Tibial artery (tissue), 4 donors: Measurements from ENCODE around the gene CEACAM19.

Experiments
- DNase-seq, 2 donors: peaks; one replicate each; pipeline ENCODE4 v3.0.0-alpha.2; 2019
- H3K27ac ChIP-seq, 2 donors: fragments of 200-600 bp; sonication (generic) in 1 of 2; 1 replicate in 1 of 2; 2 replicates in 1 of 2; pipeline ENCODE4 v1.5.1; 2018 to 2019; ENCODE audit warnings: mild to moderate bottlenecking in 1 of 2
- H3K27me3 ChIP-seq, 2 donors: fragments of 200-600 bp; sonication (generic) in 1 of 2; one replicate each; pipeline versions ENCODE4 v1.5.1 to v1.6.0; 2016 to 2019
- H3K36me3 ChIP-seq, 3 donors: fragments of 200-600 bp; sonication (generic) in 2 of 3; one replicate each; pipeline ENCODE4 v1.5.1; 2016 to 2019; ENCODE audit warnings: mild to moderate bottlenecking in 2 of 3
- H3K4me1 ChIP-seq, 4 donors: fragments of 200-600 bp; sonication (generic) in 2 of 4; 1 replicate in 3 of 4; 2 replicates in 1 of 4; pipeline ENCODE4 v1.5.1; 2016 to 2019
- H3K4me3 ChIP-seq, 2 donors: fragments of 200-600 bp; sonication (generic) in 1 of 2; 1 replicate in 1 of 2; 2 replicates in 1 of 2; pipeline ENCODE4 v1.5.1; 2018 to 2019; ENCODE audit warnings: mild to moderate bottlenecking in 2 of 2
- H3K9me3 ChIP-seq, 3 donors: fragments of 200-600 bp; sonication (generic) in 1 of 3; one replicate each; pipeline ENCODE4 v1.5.1; 2016 to 2019
- intact Hi-C: fragments of 100-400 bp; cut with DNase I; formaldehyde crosslinking; loops from one replicate; pipeline ENCODE4 v1.15.0; 2023; ENCODE audit warnings: low total_unique reads
- TF ChIP-seq, protein P1 (sequence below), 2 experiments: fragments of 200-600 bp in 1 of 2; fragments of 450-650 bp in 1 of 2; IDR thresholded peaks; one replicate each; pipeline ENCODE4 v1.5.1; 2017 to 2019; ENCODE audit warnings: antibody characterized with exemption in 2 of 2, mild to moderate bottlenecking in 1 of 2, moderate library complexity in 1 of 2

The CEACAM19 gene

GRCh38 chr19:44701228-44701627, 29.9 kb downstream of the CEACAM19 start:
- H3K4me1 ChIP-seq: no peaks in the 10 kb centered on the region
- H3K27ac ChIP-seq: no peak overlapping the region
- no peaks in the 10 kb centered on the region for H3K9me3 ChIP-seq
- H3K4me3 ChIP-seq: no peak overlapping the region
- no peaks in the 10 kb centered on the region for H3K36me3 ChIP-seq
- no peak for DNase-seq
- peaks cover 0 to 19% of the 10 kb centered on the region in 2 donors for H3K27me3 ChIP-seq
- TF ChIP-seq, protein P1, sequence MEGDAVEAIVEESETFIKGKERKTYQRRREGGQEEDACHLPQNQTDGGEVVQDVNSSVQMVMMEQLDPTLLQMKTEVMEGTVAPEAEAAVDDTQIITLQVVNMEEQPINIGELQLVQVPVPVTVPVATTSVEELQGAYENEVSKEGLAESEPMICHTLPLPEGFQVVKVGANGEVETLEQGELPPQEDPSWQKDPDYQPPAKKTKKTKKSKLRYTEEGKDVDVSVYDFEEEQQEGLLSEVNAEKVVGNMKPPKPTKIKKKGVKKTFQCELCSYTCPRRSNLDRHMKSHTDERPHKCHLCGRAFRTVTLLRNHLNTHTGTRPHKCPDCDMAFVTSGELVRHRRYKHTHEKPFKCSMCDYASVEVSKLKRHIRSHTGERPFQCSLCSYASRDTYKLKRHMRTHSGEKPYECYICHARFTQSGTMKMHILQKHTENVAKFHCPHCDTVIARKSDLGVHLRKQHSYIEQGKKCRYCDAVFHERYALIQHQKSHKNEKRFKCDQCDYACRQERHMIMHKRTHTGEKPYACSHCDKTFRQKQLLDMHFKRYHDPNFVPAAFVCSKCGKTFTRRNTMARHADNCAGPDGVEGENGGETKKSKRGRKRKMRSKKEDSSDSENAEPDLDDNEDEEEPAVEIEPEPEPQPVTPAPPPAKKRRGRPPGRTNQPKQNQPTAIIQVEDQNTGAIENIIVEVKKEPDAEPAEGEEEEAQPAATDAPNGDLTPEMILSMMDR (IDR thresholded peaks at IDR 0.05): no peak
- intact Hi-C loops: no loop called here

- intact Hi-C loops: no loop called here
- peaks cover 0 to 26% of the 10 kb centered on the region in 2 donors for H3K27me3 ChIP-seq
- no peak overlapping the region for H3K4me3 ChIP-seq
- TF ChIP-seq, protein P1 (IDR thresholded peaks at IDR 0.05): no peak
- H3K4me1 ChIP-seq: no peaks in the 10 kb centered on the region
- no peak for DNase-seq
- H3K27ac ChIP-seq: no peak overlapping the region
- H3K9me3 ChIP-seq: no peaks in the 10 kb centered on the region
- no peaks in the 10 kb centered on the region for H3K36me3 ChIP-seq
Observed at GRCh38 chr19:44702551-44703176, 31.4 kb downstream of the CEACAM19 start.

GRCh38 chr19:44703336-44704078, 32.2 kb downstream of the CEACAM19 start:
- Histone ChIP-seq H3K27me3 (peaks cover 0 to 24% of the 10 kb centered on the region in 2 donors), H3K9me3 (no peaks in the 10 kb centered on the region), H3K27ac (no peak overlapping the region), H3K4me1 (no peaks in the 10 kb centered on the region), H3K4me3 (no peak overlapping the region), H3K36me3 (no peaks in the 10 kb centered on the region)
- TF ChIP-seq, protein P1 (IDR thresholded peaks at IDR 0.05): no peak
- no peak for DNase-seq
- intact Hi-C loops: no loop called here

GRCh38 chr19:44704982-44705381, 33.7 kb downstream of the CEACAM19 start:
- Histone ChIP-seq H3K4me1 (no peaks in the 10 kb centered on the region), H3K9me3 (no peaks in the 10 kb centered on the region), H3K4me3 (no peak overlapping the region), H3K27ac (no peak overlapping the region), H3K27me3 (peaks cover 0 to 24% of the 10 kb centered on the region in 2 donors), H3K36me3 (no peaks in the 10 kb centered on the region)
- TF ChIP-seq, protein P1 (IDR thresholded peaks at IDR 0.05): no peak
- intact Hi-C loops: no loop called here
- no peak for DNase-seq

DNA sequence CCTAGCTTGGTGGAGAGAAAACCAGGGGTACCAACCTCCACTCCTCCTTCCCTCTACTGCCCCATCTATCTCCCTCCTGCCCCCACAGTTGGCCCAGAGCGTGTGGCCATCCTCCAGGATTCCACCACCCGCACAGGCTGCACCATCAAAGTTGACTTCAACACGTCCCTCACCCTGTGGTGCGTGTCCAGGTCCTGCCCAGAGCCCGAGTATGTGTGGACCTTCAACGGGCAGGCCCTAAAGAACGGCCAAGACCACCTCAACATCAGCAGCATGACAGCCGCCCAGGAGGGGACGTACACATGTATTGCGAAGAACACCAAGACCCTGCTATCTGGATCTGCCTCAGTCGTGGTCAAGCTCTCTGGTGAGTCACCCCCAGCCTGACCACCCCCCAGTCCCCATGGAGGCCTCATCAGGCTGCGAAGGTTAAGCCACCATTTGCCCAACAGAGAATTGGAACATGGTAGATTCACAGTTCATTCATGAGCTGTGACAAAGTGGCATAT, 34.3 kb downstream of the CEACAM19 start:
- no peak for DNase-seq
- no peak overlapping the region for H3K4me3 ChIP-seq
- no peaks in the 10 kb centered on the region for H3K9me3 ChIP-seq
- TF ChIP-seq, protein P1 (IDR thresholded peaks at IDR 0.05): no peak
- H3K27ac ChIP-seq: no peak overlapping the region
- no peaks in the 10 kb centered on the region for H3K36me3 ChIP-seq
- intact Hi-C loops: no loop called here
- no peaks in the 10 kb centered on the region for H3K4me1 ChIP-seq
- peaks cover 0 to 27% of the 10 kb centered on the region in 2 donors for H3K27me3 ChIP-seq
